Bronchial epithelial cell (primary cell): ENCODE results near the gene SLC27A2. TPM values are rescaled to one million over a fixed set of nuclear protein-coding genes. Genes with fewer than 3 reads are reported as not detected.
"Not testable (repeated sequence)": the region's sequence is repeated elsewhere in the genome, so short reads cannot be mapped to it uniquely, and the experiment has no call there.

ENCODE experiments used
- DNase-seq: peaks from one replicate; pipeline ENCODE4 v3.0.0-alpha.2; 2010; ENCODE audit warnings: low read depth
- FAIRE-seq: peaks from 2 replicates; lab custom pipeline; 2011; peaks lifted over from hg19 to GRCh38; lab: Jason Lieb, UNC
- H3K27me3 ChIP-seq: 2 replicates; pipeline ENCODE4 v1.5.1; 2011; ENCODE audit warnings: low read length; ENCODE audit not compliant: control insufficient read depth, insufficient read depth
- H3K36me3 ChIP-seq: 2 replicates; pipeline ENCODE4 v1.5.1; 2011; ENCODE audit warnings: low read length; ENCODE audit not compliant: control insufficient read depth, insufficient read depth
- H3K4me3 ChIP-seq: 2 replicates; pipeline ENCODE4 v1.5.1; 2011; ENCODE audit warnings: mild to moderate bottlenecking, low read depth, low read length, control low read depth
- CTCF ChIP-seq: IDR thresholded peaks from 2 replicates; pipeline ENCODE4 v1.5.1; 2011; ENCODE audit warnings: mild to moderate bottlenecking, moderate library complexity, low read length, control low read depth, inconsistent platforms; ENCODE audit not compliant: insufficient read depth, severe bottlenecking
- total RNA-seq: library from RNA; depleted of rRNA; stranded (reverse); fragments of >200 nt; gene quantifications from 2 replicates; pipeline ENCODE4 v1.2.1, GENCODE V29; 2014

Gene SLC27A2
- total RNA-seq: 1.3 and 6.7 TPM in 2 replicates

- H3K27me3 ChIP-seq: peaks cover 11% of the 10 kb centered on the region
Observed at GRCh38 chr15:50181969-50182218, at the start of gene SLC27A2. Gene SLC27A2, plus strand, starts transcription at chr15:50182196. Its CDS starts 232 bp downstream, at chr15:50182428.

DNA sequence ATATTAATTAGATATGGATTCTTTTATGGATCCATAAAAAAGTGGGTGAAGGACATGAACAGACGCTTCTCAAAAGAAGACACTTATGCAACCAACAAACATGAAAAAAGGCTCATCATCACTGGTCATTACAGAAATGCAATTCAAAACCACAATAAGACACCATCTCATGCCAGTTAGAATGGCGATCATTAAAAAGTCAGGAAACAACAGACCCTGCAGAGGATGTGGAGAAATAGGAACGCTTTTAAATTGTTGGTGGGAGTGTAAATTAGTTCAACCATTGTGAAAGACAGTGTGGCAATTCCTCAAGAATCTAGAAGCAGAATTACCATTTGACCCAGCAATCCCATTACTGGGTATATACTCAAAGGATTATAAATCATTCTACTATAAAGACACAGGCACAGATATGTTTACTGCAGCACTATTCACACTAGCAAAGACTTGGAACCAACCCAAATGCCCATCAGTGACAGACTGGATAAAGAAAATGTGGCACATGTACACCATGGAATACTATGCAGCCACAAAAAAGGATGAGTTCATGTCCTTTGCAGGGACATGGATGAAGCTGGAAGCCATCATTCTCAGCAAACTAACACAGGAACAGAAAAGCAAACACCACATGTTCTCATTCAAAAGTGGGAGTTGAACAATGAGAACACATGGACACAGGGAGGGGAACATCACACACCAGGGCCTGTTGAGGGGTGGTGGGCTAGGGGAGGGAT lies 49.6 kb upstream of the SLC27A2 start:
- not testable (repeated sequence) for DNase-seq, H3K36me3 ChIP-seq, H3K4me3 ChIP-seq, H3K27me3 ChIP-seq, FAIRE-seq

More at GRCh38 chr15:50181969-50182218, at the start of gene SLC27A2:
- no peak for FAIRE-seq
- H3K4me3 ChIP-seq: peak within 1 kb of the TSS; percentile 56
- H3K36me3 ChIP-seq: no peaks in the 10 kb centered on the region
- peak; percentile 73 for TF ChIP-seq CTCF
- DNase-seq: no peak

DNA sequence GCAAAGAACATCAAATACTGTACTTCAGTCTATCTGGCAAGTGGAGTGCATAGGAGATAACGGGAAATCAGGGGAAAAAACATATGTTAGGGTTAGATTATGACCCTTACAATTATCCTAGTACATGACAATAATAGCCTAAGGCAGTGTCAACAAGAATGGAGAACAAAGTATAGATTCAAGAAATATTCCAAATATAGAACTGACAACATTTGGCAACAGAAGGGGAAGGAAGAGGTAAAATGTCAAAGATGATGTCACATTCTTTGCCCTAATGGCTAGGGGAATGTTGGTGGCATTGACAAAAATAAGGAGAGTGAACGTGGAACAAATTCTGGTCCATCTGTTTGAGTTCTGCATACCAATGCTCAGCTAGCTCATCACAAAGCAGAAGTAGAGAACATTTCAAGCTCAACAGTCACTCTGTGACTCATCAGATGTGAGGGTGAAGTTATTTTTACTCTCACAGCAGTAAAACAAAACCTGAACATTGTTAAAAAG lies 47.4 kb upstream of the SLC27A2 start:
- Histone ChIP-seq H3K4me3 (no peak overlapping the region), H3K27me3 (no peaks in the 10 kb centered on the region), H3K36me3 (no peaks in the 10 kb centered on the region)
- FAIRE-seq: no peak
- TF ChIP-seq CTCF: no peak
- peak; percentile 75 for DNase-seq

DNA sequence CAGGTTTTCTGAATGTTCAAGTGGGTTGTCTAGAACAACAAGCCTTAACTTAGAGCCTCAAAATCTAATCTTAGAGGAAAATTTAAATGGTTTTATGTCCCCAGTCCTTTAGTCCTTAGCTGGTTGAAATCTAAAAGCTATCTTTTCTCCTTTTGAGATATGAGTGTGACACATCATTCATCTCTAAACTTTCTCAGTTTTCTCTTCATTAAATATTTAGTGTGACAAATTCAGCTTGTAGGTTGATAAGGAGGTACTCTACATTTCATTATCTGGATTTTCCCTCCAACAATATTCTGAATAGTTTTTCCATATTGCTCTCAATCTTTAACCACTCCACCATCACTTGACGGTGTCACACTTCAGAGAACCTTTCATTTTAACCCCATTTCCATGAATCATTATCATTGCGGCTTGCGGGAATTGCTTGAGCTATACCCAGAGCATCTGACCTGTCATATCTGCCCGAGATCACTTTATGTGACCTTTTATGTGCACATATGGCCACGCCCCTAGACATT lies 46.9 kb upstream of the SLC27A2 start:
- Histone ChIP-seq H3K36me3 (no peaks in the 10 kb centered on the region), H3K4me3 (no peak overlapping the region), H3K27me3 (no peaks in the 10 kb centered on the region)
- FAIRE-seq: no peak
- TF ChIP-seq CTCF: no peak
- no peak for DNase-seq

- Histone ChIP-seq H3K27me3 (no peaks in the 10 kb centered on the region), H3K36me3 (no peaks in the 10 kb centered on the region), H3K4me3 (no peak overlapping the region)
- peak; percentile 65 for DNase-seq
- TF ChIP-seq CTCF: no peak
- FAIRE-seq: no peak
Observed at GRCh38 chr15:50137330-50137761, 44.6 kb upstream of the SLC27A2 start.

DNA sequence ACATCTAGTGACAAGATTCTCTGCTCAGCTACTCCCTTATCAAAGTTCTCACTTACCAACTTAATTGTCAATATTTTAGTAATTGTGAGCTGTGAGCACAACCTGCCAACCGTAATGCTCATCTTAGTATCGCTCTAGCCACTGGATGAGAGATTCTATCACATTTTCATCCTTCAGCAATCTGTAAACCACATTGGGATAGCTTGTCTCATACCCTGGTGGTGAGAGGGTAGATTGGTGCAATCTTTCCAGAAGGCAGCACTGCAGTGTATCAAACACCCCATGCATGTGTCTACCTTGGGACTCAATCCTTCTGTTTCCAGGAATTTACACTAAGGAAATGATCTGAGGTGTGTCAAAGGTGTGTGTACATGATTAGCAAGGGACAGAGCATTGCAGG lies 44.1 kb upstream of the SLC27A2 start:
- no peak for DNase-seq
- FAIRE-seq: no peak
- Histone ChIP-seq H3K27me3 (no peaks in the 10 kb centered on the region), H3K4me3 (no peak overlapping the region), H3K36me3 (no peaks in the 10 kb centered on the region)
- TF ChIP-seq CTCF: no peak
